ENCODE measurements around the gene MMS22L. TPM values are rescaled to one million over a fixed set of nuclear protein-coding genes. Genes with fewer than 3 reads are reported as not detected.

Gene MMS22L
- total RNA-seq, 1 experiment from 2014 or later: 28.9 TPM

DNA sequence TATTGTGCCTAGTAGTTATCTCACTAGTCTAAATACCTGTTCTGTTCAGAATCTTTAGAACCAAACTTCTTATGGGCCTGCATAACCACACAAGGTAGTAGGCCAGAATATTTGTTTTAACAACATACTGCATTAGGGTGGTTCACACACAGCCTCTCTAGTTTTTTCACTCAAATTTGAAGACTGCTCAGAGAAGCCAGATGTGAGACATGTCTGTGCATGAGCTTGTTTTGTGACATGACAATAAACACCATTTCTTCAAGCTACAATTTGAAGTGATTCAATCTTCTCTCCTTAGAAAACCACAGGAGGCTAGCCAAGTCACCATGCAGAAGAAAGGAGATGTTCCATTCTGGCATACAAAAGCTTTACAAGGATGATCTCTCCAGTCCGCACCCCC, 135.6 kb downstream of the MMS22L start:
- DNase-seq (ENCODE audit: low read depth): no peak

DNA sequence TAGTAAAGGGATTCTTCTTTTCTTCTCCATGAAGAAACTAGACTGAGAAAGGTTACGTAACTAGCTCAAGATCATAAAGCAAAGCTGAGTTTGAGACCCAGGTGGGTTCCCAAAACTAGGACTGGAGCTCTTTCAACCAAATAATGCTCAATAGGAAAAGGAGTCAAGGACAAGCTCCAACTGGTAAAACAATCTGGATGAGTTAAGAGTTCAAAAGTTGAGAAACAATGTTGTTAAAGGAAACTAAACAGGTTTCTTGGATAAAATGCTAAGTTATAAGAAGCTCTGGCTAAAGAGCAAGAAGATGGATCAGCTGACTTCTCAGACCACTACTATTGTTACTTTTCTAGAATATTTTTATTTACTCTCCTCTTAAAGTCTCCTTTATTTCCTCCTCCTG, 137.3 kb downstream of the MMS22L start:
- DNase-seq (ENCODE audit: low read depth): no peak

DNA sequence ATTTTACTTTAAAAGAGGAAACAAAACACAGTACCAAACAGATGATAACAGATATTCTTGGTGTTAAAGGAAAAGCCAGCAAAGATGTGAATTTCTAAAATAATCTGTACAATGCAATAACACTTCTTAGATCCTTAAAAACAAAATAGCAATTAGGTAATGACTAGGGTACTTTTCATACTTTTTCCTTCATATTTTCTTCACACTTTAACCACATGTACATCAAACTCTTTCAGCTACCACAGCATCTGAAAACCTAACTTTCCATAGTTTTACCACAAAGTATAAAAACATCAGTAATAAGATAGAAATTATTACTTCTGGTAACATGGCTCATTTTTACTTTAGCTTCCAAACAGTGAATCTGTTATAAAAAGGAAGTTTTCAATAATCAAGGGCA, 141.3 kb downstream of the MMS22L start:
- DNase-seq (ENCODE audit: low read depth): no peak

DNA sequence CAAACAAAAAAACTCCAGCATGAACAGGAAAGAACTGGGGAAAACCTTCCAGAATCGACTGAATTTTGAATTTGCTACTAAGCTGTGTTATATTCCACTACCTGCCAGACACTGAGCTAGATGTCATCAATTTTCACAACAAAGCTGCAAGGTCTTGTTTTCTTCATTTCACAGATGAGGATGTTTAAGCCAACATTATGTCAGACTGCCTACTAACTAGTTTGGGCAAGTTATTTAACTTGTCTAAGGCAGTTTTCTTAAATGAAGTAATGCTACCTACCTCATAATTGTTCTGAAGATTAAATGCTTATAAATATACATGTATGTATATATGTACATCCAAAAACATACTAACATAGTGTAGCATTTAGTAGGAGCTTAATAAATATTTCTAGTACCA, 144.4 kb downstream of the MMS22L start:
- no peak for DNase-seq (ENCODE audit: low read depth)

DNA sequence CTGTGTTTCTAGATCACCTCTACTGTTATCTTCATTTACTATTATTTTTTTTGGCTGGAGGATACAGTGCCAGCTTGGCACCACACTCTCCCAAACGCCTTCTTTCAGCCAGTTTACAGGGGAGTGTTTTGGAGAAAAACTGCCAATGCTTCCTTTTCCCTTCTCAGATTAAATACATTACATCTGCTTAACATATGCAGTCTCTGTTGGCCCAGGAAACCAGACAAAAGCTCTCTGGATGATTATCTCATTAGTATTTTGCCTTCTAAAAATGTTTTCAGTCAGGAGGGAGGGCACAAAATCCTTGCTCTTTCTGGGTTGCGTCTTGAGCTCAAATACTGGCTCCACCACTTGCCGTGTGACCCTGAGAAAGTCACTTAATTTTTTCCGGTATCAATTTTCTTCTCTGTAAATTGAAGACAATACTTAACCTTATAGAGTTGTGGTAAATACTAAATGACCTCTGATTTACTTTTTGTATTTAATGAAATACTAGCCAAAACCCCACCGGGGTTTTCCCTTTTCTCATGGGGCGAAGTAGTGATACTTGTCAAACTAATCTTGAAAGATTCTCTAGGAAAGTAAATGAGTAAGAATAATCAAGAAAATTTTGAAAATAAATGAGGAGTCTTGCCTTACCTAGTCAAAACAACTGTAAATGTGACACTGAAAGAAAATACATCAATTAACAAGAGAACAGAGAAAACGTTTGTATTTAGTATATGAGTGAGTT, 146.2 kb downstream of the MMS22L start:
- DNase-seq (ENCODE audit: low read depth): no peak

DNA sequence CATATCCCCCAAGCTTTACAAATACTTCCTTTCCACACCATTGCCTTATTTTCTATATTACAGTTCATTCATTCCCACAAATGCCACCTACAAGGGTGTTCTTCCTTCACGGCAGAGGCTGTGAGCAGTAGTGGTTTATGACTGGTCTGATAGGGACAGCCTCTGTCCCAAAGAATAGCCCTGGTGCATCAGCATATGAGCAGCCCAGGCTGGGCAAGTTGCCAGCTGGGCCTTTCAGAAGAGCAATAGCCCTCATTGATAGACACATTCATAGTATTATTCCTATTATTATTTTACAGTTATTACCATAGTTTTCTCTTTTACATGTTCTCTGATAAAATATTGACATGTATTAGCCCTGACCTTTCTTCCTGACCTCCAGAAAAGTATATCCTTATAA, 149.9 kb downstream of the MMS22L start:
- DNase-seq (ENCODE audit: low read depth): peak; percentile 4

DNA sequence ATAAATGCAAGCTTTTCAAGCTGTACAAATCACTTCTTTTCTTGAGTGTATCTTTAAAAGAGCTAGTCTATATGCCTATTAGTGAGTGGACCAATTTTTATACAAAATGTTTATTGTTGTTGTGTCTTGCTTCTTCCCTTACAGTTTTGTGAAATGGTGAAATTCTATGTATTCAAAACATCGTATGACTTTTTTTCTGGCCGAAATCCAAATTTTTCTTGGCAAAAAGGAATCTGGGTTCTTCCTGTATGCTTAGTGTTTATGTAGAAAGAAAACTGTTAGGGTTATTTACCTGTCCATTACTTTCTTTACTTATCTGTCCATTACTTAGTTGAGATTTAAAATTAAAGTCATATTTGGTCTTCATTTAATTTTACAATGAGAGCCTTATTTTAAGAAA, 153.9 kb downstream of the MMS22L start:
- no peak for DNase-seq (ENCODE audit: low read depth)

DNA sequence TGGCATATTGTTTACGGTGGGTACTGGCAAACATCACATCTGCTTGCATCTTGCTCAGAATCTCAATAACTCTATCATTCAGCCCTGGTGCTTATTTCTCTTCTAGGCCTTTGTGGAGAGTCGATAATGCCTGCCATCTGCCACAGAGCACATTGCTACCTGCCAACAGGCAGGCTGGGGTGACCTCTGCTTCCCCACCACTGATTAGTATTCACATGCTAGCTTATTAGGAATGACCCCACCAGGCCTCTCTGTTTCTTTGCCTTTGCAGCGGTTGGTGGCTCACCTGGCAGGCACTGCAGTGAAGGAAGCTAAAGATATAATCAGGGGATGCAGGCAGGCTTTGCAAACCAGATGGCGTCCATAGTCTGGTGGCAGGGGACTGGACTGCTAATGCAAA, 154.5 kb downstream of the MMS22L start:
- DNase-seq (ENCODE audit: low read depth): no peak

DNA sequence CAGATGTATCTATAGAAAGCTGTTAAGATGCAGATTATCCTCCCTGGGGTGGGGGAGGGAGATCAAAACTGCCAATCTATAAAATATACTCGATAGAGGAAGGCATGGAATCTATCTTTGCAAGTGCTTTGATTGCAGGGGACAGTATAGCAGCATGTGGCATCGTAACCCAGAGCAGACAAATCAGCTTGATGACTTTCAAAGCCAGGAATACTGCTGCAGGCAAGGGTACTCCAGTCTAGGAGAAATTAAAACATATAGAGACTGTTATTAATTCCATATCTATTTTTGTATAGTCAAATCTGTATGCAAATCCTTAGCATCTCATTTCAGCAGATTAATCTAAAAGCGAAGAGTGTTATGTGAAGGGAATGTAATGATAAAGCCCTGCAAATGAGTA, 159.4 kb downstream of the MMS22L start:
- no peak for DNase-seq (ENCODE audit: low read depth)

DNA sequence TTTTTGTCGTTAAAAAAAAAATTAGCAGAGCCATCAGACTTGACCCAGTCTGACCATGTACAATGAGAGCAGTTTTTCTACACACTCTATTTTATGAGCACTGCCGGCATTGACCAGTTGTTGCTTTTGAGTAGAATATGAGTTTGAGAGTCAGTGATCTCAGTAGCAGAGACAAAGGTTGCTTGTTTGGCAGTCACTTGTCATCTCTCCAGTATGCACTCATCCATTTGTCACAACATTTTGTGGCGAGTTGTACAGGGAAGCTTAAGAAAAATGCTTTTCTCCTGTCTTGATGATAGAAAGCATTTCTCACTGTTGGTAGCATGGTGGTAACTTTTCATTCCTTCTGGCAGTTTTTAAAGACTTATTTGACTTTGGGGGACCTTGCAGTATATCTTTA, 159.9 kb downstream of the MMS22L start:
- no peak for DNase-seq (ENCODE audit: low read depth)

DNA sequence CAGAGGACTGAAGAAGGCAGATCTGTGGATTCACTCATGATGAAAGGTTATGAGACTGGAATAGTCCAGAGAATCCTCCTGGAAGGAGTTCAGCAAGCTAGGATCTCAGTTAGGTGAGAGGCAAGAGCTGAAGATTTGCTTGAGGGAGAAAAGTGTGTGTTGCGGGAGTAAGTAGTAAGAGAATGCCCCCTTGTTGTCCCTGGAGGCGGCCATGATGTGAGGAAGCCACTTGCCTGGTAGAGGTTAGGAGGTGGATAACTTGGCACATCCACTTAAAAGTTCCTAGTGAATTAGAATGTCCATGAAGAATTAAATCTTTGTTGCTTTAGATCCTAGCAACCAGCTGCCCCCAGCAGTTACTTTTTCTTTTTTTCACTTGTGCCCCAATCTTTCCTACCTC, 162.5 kb downstream of the MMS22L start:
- no peak for DNase-seq (ENCODE audit: low read depth)

DNA sequence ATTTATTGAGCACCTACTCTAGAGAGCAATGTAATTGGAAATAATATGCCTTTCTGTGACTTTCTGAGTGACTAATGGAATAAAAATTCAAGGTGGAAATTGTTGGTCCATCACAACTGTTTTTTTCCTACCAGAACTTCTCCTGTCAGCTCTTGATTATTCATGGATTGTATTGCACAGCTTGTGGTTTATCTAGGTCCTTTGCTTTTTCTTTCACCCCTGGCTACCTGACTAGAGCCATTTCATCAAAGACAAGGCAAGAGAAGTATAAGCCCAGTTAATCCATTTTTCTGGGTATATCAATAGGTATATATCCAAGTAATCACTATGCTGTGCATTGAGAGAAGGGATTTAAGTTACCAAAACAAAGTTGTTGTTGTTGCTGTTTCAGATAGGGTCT, 168.4 kb downstream of the MMS22L start:
- DNase-seq (ENCODE audit: low read depth): no peak

DNA sequence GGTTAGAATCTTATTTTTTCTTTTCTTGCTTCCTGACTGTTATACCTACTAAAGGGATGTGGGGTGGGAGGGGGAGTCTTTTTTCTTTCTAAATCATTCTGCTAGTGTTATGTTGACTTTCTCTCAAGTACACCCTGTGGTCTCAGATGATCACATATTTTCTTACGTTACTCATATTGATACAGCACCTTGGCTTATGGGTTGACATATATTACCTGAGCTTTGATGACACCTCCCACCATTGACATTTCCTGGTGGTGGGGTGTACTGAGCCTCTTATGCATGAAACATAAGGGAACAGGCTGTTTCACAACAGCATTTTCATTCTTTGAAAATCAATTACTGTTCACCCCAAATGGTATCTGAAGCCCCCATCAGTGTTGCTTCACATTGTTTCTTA, 169.8 kb downstream of the MMS22L start:
- DNase-seq (ENCODE audit: low read depth): no peak

DNA sequence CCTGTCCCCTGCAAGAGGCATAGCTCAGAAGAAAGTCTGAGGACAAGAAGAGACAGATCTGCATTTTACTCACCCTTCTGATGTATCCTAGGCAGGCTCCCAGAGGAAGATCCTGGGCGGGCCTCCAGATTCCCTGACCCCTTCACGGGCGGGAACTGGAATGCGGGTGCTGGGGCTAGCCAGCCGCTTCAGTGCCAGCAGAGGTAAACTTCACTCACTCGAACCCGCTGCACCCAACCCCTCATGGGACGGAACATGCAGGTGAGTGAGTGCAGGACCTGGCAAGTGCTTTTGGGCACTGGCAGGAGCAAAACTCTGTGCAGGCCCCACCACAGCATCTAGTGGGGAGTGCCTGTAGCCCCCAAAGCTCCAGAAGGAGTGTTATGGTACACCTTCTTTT, 171.8 kb downstream of the MMS22L start:
- DNase-seq (ENCODE audit: low read depth): no peak

DNA sequence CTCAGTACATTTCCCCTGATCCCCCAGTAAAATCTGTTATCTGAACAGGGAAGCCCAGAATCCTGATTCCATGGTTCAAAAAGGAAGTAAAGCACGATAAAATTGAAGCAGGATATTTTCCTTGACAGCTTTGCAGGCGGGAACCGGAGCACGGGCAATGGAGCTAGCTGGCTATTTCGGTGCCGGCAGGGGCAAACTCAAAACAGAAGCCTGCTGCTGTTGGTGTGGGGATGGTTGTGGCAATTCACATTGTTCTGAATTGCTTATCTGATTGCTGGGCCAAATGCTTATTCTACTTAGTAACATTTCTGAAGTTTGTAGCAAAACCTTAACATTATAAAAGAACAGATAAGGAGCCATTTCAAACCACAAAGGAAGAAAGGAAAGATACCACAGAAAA, 172.4 kb downstream of the MMS22L start:
- no peak for DNase-seq (ENCODE audit: low read depth)

DNA sequence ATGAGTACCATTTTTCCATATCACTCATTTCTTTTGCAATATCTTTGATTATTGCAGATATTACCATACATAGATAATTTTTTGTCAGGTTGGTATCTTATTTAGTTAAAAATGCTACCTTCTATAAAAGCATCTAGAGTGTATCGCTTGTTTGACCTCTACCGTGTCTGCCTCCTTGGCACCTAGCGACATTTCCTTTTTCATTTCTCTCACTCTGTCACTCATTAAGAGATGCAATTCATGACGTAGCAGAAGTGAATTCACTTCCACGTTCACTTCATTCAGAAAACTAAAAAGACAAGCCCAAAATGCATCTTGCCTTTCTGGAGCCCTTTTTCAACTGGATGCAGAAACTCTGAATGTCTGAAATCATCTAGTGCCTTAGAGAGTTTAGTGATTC, 172.9 kb downstream of the MMS22L start:
- no peak for DNase-seq (ENCODE audit: low read depth)

DNA sequence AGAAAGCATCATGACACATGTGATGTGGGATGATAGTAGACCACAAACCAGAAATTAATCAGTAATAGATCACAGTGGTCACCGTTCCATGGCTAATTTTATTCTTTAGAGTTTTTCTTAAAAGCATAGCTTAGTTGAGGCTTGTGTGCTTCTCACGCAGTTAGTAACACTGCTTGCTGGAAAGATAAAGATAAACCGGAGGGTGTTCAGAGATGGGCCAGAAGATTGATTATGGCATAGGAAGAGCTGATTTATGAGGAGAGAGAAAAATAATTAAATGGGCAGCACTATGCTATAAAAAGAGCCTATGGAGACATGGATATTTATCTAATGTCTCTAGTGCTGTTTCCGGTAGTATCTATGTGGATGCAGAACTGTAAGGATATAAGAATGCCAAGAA, 173.6 kb downstream of the MMS22L start:
- no peak for DNase-seq (ENCODE audit: low read depth)

DNA sequence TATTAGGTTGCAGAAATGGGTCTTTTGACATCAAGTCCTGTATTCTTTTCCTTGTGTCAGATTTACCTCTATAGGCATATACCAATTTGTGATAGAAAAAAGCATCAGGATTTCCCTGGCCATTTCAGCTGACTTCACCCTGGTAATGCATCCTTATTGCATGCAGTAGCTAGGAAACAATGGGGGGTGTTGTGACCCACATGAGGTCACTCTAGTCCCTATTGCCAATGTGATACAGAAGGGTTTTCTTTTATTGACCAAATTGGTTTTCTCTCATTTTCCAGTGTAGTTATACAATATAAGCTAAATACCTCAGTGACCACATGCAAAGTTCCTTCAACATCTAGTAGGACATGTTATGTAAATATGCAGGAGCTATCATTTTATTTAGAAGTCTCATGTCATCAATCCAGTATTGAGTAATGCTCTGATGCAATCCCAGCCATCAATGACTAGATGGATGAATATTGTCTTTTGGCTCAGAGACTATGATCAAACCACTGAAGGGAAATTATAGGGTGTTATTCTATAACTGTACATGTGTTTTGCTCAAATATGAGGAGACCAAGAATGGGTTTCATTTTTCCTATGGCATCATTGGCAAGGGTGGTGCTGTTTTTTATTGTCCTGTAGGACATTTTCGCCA, 180.7 kb downstream of the MMS22L start:
- DNase-seq (ENCODE audit: low read depth): no peak

DNA sequence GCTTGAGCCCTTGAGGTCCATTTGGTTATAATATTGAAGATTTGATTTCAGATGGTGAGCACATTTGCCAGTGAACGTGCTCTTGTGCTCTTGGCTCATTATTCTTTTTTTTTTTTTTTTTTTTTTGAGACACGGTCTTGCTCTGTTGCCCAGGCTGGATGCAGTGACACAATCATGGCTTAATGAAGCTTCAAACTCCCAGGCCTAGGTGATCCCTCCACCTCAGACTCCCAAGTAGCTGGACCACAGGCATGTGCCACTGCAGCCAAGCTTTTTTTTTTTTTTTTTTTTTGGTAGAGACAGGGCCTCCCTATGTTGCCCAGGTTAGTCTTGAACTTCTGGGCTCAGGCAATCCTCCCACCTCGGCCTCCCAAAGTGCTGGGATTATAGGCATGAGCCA, 182.3 kb downstream of the MMS22L start:
- no peak for DNase-seq (ENCODE audit: low read depth)

DNA sequence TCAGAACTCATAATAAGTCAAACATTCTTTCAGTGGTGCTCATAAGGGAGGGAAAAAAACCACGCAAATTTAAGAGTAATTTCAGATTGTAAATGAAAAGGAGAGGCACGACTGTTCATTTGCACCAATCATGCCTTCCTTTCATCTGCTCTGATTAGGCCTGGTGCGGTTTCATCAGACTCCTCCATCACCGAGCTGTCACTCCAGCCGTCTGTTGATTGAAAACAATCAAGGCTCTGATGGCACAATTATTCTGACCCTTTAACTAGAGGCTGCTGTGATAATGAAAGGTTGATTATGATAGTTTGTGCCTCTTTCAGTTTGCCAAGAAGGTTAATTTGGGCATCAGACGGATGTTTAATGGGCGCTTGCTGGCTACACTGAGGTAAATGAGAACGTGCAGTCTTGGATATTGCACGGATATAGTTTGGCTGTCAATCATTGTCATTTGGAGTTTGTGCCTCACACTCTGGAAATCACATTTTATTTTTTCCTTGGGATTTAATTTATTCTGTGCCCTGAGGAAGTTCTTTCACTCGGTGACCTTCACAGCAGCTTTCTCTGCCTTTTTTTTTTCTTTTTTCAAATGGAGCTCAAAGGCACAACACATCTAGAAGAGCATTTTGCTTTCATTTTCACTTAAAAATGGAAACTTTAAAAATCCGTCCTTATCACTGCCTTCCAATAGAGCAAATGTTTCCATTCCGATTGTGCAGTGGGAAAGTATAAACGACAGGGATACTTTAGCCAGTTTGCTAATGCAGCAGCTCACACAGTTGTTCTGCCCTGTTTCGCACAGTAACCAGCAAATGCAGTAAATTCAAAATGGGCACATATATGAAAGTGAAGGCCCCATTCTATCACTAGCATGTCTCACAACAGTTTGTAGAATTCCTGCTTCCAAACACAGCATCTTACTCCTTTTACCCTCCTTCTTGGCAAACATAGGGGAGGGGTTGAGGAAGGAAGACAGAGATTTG, 185.7 kb downstream of the MMS22L start:
- no peak for DNase-seq (ENCODE audit: low read depth)

DNA sequence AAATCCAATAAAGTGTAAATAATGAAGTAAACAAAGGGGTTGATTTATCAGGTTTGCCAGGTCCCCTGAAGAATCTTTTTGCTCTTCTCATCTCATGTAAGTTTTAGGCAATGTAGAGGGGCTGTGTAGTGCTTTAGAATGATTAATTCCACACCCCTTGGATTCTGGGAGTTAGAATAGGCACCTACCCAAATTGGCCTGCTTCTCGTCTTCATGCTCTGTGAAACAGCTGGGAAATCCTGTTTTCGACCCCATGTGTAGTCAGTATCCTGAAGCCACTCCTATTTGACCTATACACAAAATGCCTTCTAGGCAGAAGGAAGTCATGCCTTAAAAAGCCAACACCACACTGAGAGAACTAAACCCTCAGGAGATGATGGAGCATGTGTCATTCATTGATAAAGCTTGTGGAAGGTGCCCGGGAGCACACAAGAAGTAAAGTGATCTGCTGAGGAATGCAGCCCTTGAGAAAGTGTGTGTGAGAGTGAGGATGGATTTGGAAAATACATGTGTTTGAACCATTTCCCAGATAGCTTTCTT, 187.6 kb downstream of the MMS22L start:
- peak; percentile 1 for DNase-seq (ENCODE audit: low read depth)

DNA sequence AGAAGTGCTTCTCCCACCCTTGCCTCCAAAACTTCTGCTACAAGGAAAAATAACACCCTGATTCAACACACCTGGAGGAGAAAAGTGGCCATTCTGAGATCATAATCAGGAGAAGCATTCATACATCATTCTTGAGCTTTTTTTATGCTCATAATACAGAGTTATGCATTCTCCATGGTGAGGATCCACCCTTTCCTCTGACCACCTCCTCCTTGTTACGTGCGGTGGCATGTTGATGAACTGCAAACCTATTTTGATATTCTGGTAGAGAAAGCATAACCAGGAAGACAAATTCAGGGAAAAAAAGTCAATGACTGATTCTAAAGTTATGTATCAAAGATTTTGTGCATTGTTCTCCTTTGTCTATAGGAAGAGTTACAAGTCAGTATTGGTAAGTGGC, 188.6 kb downstream of the MMS22L start:
- no peak for DNase-seq (ENCODE audit: low read depth)
